ENCODE results near the gene CAB39.

DNA sequence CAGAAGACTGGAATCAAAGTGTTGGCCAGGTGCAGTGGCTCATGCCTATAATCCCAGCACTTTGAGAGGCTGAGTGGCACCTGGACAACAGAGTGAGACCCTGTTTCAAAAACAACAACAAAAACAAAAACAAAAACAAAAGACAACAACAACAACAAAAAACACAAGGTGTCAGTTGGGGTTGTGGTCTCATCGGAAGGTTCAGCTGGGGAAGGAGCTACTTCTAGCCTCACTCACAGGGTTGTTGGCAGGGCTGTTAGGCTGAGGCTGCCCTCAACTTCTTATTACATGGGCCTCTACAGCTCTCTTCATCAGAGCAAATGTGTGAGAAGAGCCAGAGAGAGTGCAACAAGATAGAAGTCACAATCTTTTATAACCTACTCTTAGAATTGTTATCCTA, 34.6 kb upstream of the CAB39 start:
- TF ChIP-seq, protein P1, sequence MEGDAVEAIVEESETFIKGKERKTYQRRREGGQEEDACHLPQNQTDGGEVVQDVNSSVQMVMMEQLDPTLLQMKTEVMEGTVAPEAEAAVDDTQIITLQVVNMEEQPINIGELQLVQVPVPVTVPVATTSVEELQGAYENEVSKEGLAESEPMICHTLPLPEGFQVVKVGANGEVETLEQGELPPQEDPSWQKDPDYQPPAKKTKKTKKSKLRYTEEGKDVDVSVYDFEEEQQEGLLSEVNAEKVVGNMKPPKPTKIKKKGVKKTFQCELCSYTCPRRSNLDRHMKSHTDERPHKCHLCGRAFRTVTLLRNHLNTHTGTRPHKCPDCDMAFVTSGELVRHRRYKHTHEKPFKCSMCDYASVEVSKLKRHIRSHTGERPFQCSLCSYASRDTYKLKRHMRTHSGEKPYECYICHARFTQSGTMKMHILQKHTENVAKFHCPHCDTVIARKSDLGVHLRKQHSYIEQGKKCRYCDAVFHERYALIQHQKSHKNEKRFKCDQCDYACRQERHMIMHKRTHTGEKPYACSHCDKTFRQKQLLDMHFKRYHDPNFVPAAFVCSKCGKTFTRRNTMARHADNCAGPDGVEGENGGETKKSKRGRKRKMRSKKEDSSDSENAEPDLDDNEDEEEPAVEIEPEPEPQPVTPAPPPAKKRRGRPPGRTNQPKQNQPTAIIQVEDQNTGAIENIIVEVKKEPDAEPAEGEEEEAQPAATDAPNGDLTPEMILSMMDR (IDR thresholded peaks at IDR 0.05; ENCODE audit: control extremely low read depth in 1 of 3, insufficient read depth in 1 of 3, low read depth in 1 of 3, low read length in 3 of 3) = no peak
- no peak for TF ChIP-seq POLR2AphosphoS5 (IDR thresholded peaks at IDR 0.05; ENCODE audit: low read depth, low read length)
- TF ChIP-seq CBX5 (IDR thresholded peaks at IDR 0.05; ENCODE audit: low read depth, low read length) = no peak
- TF ChIP-seq POLR2A (IDR thresholded peaks at IDR 0.05; ENCODE audit: control extremely low read depth in 1 of 2, low read depth in 2 of 2, low read length in 2 of 2) = no peak
- no peak for TF ChIP-seq HDAC6 (IDR thresholded peaks at IDR 0.05; ENCODE audit: low read depth, low read length)
- TF ChIP-seq, protein P2, sequence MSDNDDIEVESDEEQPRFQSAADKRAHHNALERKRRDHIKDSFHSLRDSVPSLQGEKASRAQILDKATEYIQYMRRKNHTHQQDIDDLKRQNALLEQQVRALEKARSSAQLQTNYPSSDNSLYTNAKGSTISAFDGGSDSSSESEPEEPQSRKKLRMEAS (IDR thresholded peaks at IDR 0.05) = no peak
- TF ChIP-seq EP300 (IDR thresholded peaks at IDR 0.05; ENCODE audit: borderline replicate concordance in 1 of 2, low read depth in 2 of 2, low read length in 2 of 2) = no peak
- no peak for TF ChIP-seq GABPA (IDR thresholded peaks at IDR 0.05; ENCODE audit: borderline replicate concordance, insufficient read depth, low read length)
- no peak for TF ChIP-seq SP2 (IDR thresholded peaks at IDR 0.05; ENCODE audit: low read length)
- no peak for TF ChIP-seq NRF1 (IDR thresholded peaks at IDR 0.05; ENCODE audit: low read depth, low read length)
- no peak for TF ChIP-seq ZNF274 (IDR thresholded peaks at IDR 0.05; ENCODE audit: borderline replicate concordance, extremely low read depth, low read length)
- TF ChIP-seq, protein P3, sequence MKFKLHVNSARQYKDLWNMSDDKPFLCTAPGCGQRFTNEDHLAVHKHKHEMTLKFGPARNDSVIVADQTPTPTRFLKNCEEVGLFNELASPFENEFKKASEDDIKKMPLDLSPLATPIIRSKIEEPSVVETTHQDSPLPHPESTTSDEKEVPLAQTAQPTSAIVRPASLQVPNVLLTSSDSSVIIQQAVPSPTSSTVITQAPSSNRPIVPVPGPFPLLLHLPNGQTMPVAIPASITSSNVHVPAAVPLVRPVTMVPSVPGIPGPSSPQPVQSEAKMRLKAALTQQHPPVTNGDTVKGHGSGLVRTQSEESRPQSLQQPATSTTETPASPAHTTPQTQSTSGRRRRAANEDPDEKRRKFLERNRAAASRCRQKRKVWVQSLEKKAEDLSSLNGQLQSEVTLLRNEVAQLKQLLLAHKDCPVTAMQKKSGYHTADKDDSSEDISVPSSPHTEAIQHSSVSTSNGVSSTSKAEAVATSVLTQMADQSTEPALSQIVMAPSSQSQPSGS (IDR thresholded peaks at IDR 0.05; ENCODE audit: low read length) = no peak
- TF ChIP-seq FOSL1 (IDR thresholded peaks at IDR 0.05; ENCODE audit: insufficient read depth, low read depth, low read length) = no peak
- TF ChIP-seq EZH2 (IDR thresholded peaks at IDR 0.05; ENCODE audit: low read depth, low read length, severe bottlenecking) = no peak

Data from H1 (cell line).